GM03348 (cell line): ENCODE measurements around the gene MAGEB17.

Experiments
- DNase-seq: peaks from one replicate; pipeline ENCODE4 v3.0.0; 2012; ENCODE audit warnings: low spot score

MAGEB17 gene

GRCh38 chrX:16210061-16210460, 42.8 kb downstream of the MAGEB17 start:
- DNase-seq, result no peak

- DNase-seq, result peak; percentile 13
Observed at GRCh38 chrX:16212024-16212423, 44.7 kb downstream of the MAGEB17 start.

- DNase-seq, result peak; percentile 8
Observed at GRCh38 chrX:16212436-16212835, 45.2 kb downstream of the MAGEB17 start.

GRCh38 chrX:16213961-16214360, 46.7 kb downstream of the MAGEB17 start:
- peak; percentile 23 for DNase-seq

GRCh38 chrX:16215660-16216059, 48.4 kb downstream of the MAGEB17 start:
- DNase-seq, result no peak
